HepG2 (cell line): ENCODE measurements around the gene MYL6B. TPM values are rescaled to one million over a fixed set of nuclear protein-coding genes. Genes with fewer than 3 reads are reported as not detected.
A peak's percentile ranks its signal among the peaks of the same experiment; 100 is the strongest.

Experiments
- DBP ChIP-seq: sonication (generic); formaldehyde crosslinking; IDR thresholded peaks from 2 replicates; pipeline ENCODE4 v1.4.0; 2020; ENCODE audit warnings: missing genetic modification reagents; ENCODE audit errors: not compliant biosample characterization
- DNMT3B ChIP-seq: conservative IDR thresholded peaks from 2 replicates; pipeline ENCODE4 v1.6.1; 2016; ENCODE audit warnings: missing biosample characterization, control low read depth
- EED ChIP-seq: sonication (generic); formaldehyde crosslinking; IDR thresholded peaks from 2 replicates; pipeline ENCODE4 v1.5.0; 2020; ENCODE audit warnings: mild to moderate bottlenecking, missing genetic modification reagents
- ETV5 ChIP-seq: IDR thresholded peaks from 2 replicates; pipeline ENCODE4 v1.6.1; 2018; ENCODE audit warnings: missing biosample characterization, missing genetic modification reagents, inconsistent platforms, borderline replicate concordance
- GABPB1 ChIP-seq: IDR thresholded peaks from 2 replicates; pipeline ENCODE4 v1.6.1; 2016; ENCODE audit warnings: mild to moderate bottlenecking, missing genetic modification reagents, moderate library complexity, missing compliant biosample characterization
- HNF1B ChIP-seq: sonication (generic); formaldehyde crosslinking; IDR thresholded peaks from 2 replicates; pipeline ENCODE4 v1.5.1; 2020; ENCODE audit warnings: mild to moderate bottlenecking, moderate library complexity, missing genetic modification reagents
- KLF16 ChIP-seq, 2 experiments: sonication (generic) in 1 of 2; formaldehyde crosslinking in 1 of 2; IDR thresholded peaks; 2 replicates each; pipeline versions ENCODE4 v1.6.1 to v1.8.0; 2016 to 2023; ENCODE audit warnings: missing genetic modification reagents in 2 of 2, missing compliant biosample characterization in 1 of 2
- MAX ChIP-seq: IDR thresholded peaks from 2 replicates; pipeline ENCODE4 v1.6.1; 2012; ENCODE audit warnings: inconsistent platforms
- MAZ ChIP-seq, 2 experiments: sonication (generic) in 1 of 2; formaldehyde crosslinking in 1 of 2; IDR thresholded peaks; 2 replicates each; pipeline versions ENCODE4 v1.5.0 to v1.6.1; 2012 to 2020; ENCODE audit warnings: low read depth in 2 of 2, mild to moderate bottlenecking in 2 of 2, borderline replicate concordance in 1 of 2, improper control_type of control experiment in 1 of 2, low read length in 1 of 2, missing genetic modification reagents in 1 of 2, moderate library complexity in 1 of 2
- MED13 ChIP-seq: sonication (generic); formaldehyde crosslinking; IDR thresholded peaks from 2 replicates; pipeline ENCODE4 v1.5.0; 2020; ENCODE audit warnings: missing genetic modification reagents
- MZF1 ChIP-seq: sonication (generic); formaldehyde crosslinking; IDR thresholded peaks from 2 replicates; pipeline ENCODE4 v1.8.1; 2023; ENCODE audit warnings: mild to moderate bottlenecking, missing genetic modification reagents, borderline replicate concordance
- NR2C2 ChIP-seq: sonication (generic); formaldehyde crosslinking; IDR thresholded peaks from 2 replicates; pipeline ENCODE4 v1.4.0; 2020; ENCODE audit warnings: missing genetic modification reagents, mild to moderate bottlenecking, moderate library complexity, borderline replicate concordance
- PAX8 ChIP-seq: sonication (generic); formaldehyde crosslinking; IDR thresholded peaks from 2 replicates; pipeline ENCODE4 v1.8.0; 2022; ENCODE audit warnings: mild to moderate bottlenecking, missing genetic modification reagents, borderline replicate concordance
- POLR2G ChIP-seq: fragments of 200-400 bp; formaldehyde crosslinking; IDR thresholded peaks from 2 replicates; pipeline ENCODE4 v1.6.1; 2018; ENCODE audit warnings: mild to moderate bottlenecking, low read depth, low read length, moderate library complexity
- SKI ChIP-seq: fragments of 450-650 bp; IDR thresholded peaks from one replicate; pipeline ENCODE4 v1.6.1; 2018; ENCODE audit warnings: mild to moderate bottlenecking; ENCODE audit not compliant: partially characterized antibody
- ZNF180 ChIP-seq: sonication (generic); formaldehyde crosslinking; IDR thresholded peaks from 2 replicates; pipeline ENCODE4 v1.4.0; 2020; ENCODE audit warnings: low read depth, missing genetic modification reagents, borderline replicate concordance
- ZNF207 ChIP-seq: fragments of 450-650 bp; IDR thresholded peaks from 2 replicates; pipeline ENCODE4 v1.6.1; 2016; ENCODE audit warnings: antibody characterized with exemption, borderline replicate concordance
- ZNF460 ChIP-seq: sonication (generic); formaldehyde crosslinking; IDR thresholded peaks from 2 replicates; pipeline ENCODE4 v1.5.1; 2020; ENCODE audit warnings: missing genetic modification reagents, mild to moderate bottlenecking, borderline replicate concordance
- ZNF710 ChIP-seq: sonication (generic); formaldehyde crosslinking; IDR thresholded peaks from 2 replicates; pipeline ENCODE4 v1.5.0; 2020; ENCODE audit warnings: mild to moderate bottlenecking, missing genetic modification reagents, borderline replicate concordance
- ZNF770 ChIP-seq: sonication (generic); formaldehyde crosslinking; IDR thresholded peaks from 2 replicates; pipeline ENCODE4 v1.5.0; 2020; ENCODE audit warnings: mild to moderate bottlenecking, missing genetic modification reagents
- ZNF850 ChIP-seq: sonication (generic); formaldehyde crosslinking; conservative IDR thresholded peaks from 2 replicates; pipeline ENCODE4 v1.9.0; 2021; ENCODE audit warnings: mild to moderate bottlenecking, missing genetic modification reagents
- polyA plus RNA-seq, 8 experiments: library from polyadenylated mRNA; depleted of rRNA in 3 of 8; stranded (reverse) in 7 of 8; unstranded in 1 of 8; fragments of >200 nt; fragmentation: Illumina TruSeq in 4 of 8; extraction: Trizol in 4 of 8; gene quantifications; 2 replicates each; pipeline versions ENCODE4 v1.2.1 to v1.2.3, GENCODE V29; 2011 to 2016; ENCODE audit warnings: low read depth in 4 of 8, missing spikeins in 1 of 8, mixed read lengths in 1 of 8; ENCODE audit not compliant: insufficient read depth in 1 of 8
- total RNA-seq, 5 experiments: library from RNA; depleted of rRNA; stranded (reverse); fragments of >200 nt; fragmentation: Illumina TruSeq; extraction: Trizol; gene quantifications; 2 replicates each; pipeline ENCODE4 v1.2.3, GENCODE V29; 2016; ENCODE audit warnings: low read depth in 1 of 5

MYL6B gene
- total and polyA plus RNA-seq, 2 of the 13 experiments (the other 11 are each of a cell fraction or from before 2014, with no cell fraction given): 75.7 to 88.7 TPM

- no peak for TF ChIP-seq NR2C2
- peak; percentile 68; the same call in 1 of the 2 replicates for TF ChIP-seq GABPB1
- no peak for TF ChIP-seq PAX8 (CRISPR knock-in tag)
- TF ChIP-seq EED (CRISPR knock-in tag): 0 out of 2 replicates have a peak, but pooled peaks have one; percentile 41
- TF ChIP-seq ZNF850 (CRISPR knock-in tag): no peak
- TF ChIP-seq DNMT3B (CRISPR knock-in tag): peak; percentile 53; the same call in 1 of the 2 replicates
- no peak for TF ChIP-seq ZNF460
- no peak for TF ChIP-seq ZNF180
- no peak for TF ChIP-seq DBP (CRISPR knock-in tag)
- peak; percentile 57 for TF ChIP-seq POLR2G
- no peak for TF ChIP-seq ZNF710 (CRISPR knock-in tag)
- no peak for TF ChIP-seq MED13 (CRISPR knock-in tag)
- TF ChIP-seq KLF16 (CRISPR knock-in tag; IDR thresholded peaks at IDR 0.05): peak in 1 of 2 experiments; percentile 49; a peak in 1 of 4 replicates
- TF ChIP-seq ZNF207: no peak
- TF ChIP-seq HNF1B (CRISPR knock-in tag): peak; percentile 33; the same call in 1 of the 2 replicates
- TF ChIP-seq ZNF770 (CRISPR knock-in tag): no peak
- 0 out of 2 replicates have a peak, but pooled peaks have one; percentile 35 for TF ChIP-seq MZF1 (CRISPR knock-in tag)
- peak; percentile 47; the same call in 1 of the 2 replicates for TF ChIP-seq ETV5 (CRISPR knock-in tag)
- TF ChIP-seq SKI: peak; percentile 21
- TF ChIP-seq MAX: 0 out of 2 replicates have a peak, but pooled peaks have one; percentile 36
- TF ChIP-seq MAZ (IDR thresholded peaks at IDR 0.05; ENCODE audit: borderline replicate concordance, low read depth, low read length): no peak
- TF ChIP-seq MAZ (CRISPR knock-in tag; IDR thresholded peaks at IDR 0.05; ENCODE audit: low read depth): peak; percentile 33; the same call in 1 of the 2 replicates
Observed at GRCh38 chr12:56129206-56129941, 23.0 kb upstream of the MYL6B start (continued).
